ENCODE data around the gene RILP.

GRCh38 chr17:1620486-1620885, 29.2 kb downstream of the RILP start:
- TF ChIP-seq CTCF (IDR thresholded peaks at IDR 0.05; ENCODE audit: low read depth, low read length, poor library complexity, severe bottlenecking) (no peak), EZH2phosphoT487 (IDR thresholded peaks at IDR 0.05; ENCODE audit: borderline replicate concordance, low read length) (no peak)
